Stimulated activated CD4-positive, alpha-beta T cell treated with anti-CD3 and anti-CD28 coated beads, Interleukin-1b, Interleukin-23, amount 100 ng/mL, for 1 hour (primary cell): Measurements from ENCODE around the gene MRPL20.
"Not testable (repeated sequence)": the region's sequence is repeated elsewhere in the genome, so short reads cannot be mapped to it uniquely, and the experiment has no call there.

Experiments
- DNase-seq, 2 donors: peaks; one replicate each; pipeline ENCODE4 v3.0.0-alpha.2; 2020; ENCODE audit warnings: low read depth in 2 of 2

Gene MRPL20

DNA sequence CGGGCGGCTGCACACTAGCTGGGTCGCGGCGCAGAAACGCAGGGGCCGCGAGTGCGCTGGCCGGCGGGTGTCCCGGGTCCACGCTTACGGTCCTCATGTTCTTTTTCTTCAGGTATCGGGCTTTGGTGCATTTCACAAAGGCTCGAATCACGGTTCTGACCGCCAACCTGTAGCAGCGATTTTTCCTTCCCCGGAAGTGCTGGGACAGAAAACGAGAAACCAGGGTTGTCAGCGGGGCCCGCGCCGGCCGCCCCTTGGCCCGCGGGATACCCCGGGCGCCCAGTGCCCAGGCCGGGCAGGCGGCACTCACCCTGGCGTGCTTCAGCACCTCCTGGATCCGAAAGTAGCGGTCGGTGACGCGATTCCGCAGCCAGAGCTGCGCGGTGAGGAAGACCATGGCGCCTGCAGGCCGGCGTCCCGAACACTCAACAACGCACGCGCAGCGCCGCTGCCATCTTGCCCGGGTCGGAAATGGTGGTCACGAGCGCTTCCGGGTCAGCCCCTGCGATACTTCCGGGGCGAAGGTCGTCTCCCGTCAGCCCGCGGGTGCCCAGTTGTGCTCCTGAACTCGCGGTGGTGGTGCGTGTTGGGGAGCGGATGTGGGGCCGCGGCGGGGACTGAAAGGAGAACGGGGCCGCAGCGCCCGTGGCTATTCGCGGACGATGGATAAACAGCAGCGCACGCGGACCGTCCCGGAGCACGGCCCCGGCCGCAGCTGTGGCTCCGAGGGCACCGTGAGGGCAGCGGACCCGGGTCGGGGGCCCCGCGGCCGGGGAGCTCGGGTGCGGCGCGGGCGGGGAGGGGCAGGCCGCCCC is at the start of gene MRPL20:
MRPL20 (minus strand) TSS at position 473 of the 815 bp plus-strand sequence; CDS start at position 397, 76 bp downstream.
- DNase-seq = peak; percentile 85 to 90

DNA sequence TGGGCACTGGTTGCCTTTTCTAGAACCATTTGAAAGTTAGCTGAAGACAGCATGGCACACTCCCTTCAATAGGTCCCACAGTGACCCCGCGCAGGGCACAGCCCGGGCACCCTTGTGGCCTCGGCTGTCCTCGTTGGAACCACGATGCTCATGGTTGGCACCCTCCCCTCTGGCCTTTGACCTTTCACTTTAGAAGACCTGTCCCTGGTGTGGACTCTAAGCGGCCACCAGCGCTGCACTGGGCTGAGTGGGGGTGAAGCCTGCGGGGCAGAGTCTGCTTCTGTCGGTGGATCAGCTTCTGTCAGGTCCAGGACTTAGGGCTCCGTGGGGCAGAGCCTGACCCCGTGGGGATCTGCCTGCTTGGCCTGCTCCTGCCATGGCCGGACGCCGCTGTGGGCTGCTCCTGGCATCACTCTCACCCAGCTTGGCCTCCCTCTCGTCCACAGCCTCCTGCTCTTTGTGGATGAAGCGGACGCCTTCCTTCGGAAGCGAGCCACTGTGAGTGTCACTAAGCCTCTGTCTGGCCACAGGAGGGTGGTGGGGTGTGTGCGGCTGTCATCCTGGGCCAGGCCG is 49.7 kb upstream of the MRPL20 start:
- not testable (repeated sequence) for DNase-seq

GRCh38 chr1:1455934-1456333 is 48.8 kb upstream of the MRPL20 start:
- DNase-seq = not testable (repeated sequence)

DNA sequence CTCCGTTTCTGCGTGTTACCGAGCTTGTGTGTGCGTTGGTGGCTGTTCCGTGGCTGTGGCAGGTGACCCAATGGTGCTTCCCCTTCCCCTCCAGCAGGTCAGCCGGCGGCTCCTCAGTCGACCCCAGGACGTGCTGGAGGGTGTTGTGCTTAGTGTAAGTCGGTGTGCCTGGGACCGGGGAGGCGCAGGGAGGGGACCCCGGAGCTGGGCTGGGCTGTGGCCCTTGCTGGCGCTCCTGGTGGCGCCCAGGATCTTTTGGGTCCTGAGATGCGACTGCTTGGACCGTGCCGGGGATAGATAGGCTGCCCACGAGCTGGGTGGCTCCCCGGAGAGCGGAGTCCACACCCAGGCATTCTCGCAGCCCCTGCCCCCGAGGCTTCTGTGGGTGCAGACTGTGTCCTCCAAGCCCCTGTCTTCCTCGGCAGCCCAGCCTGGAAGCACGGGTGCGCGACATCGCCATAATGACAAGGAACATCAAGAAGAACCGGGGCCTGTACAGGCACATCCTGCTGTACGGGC is 48.3 kb upstream of the MRPL20 start:
- DNase-seq = no peak

GRCh38 chr1:1454286-1455056 is 47.4 kb upstream of the MRPL20 start:
- DNase-seq = not testable (repeated sequence)

GRCh38 chr1:1452882-1453281 is 45.8 kb upstream of the MRPL20 start:
- no peak for DNase-seq

GRCh38 chr1:1452365-1452739 is 45.3 kb upstream of the MRPL20 start:
- DNase-seq = not testable (repeated sequence)

DNA sequence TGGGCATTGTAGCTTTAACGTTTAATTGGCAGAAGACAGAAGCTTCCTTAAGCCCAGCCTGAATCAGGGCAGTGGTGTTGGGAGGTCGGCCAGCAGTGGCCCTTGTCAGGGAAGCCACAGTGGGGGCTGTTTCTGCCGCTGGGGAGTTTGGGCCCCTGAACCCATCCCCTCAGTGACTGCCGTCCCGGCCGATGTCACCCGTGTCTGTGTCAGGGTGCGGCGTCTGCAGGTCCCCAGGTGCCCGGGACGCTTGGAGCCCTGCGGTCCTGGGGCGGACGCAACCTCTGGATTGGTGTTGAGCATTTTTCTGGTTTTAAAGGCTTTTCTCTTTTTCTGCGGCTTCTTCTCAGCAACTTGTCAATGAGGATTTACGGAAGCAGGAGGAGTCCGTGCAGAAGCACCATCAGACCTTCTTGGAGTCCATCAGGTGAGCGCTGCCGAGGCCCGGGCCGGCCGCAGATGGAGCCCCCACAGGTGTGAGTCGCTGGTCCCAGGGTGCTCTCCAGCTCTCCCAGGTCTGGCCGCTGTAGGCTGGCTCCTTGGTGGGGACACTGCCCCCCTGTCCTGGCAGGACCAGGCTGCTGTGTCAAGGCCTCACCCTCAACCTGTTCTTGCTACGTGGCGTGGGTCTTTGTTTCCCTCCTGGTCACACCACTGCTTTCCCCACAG is 44.7 kb upstream of the MRPL20 start:
- DNase-seq = no peak

- DNase-seq = not testable (repeated sequence)
Measured at GRCh38 chr1:1450616-1451015, 43.5 kb upstream of the MRPL20 start.

GRCh38 chr1:1449099-1449739 is 42.1 kb upstream of the MRPL20 start, which contains the start of gene ATAD3C:
Gene ATAD3C, plus strand, starts transcription at chr1:1449689. Its CDS starts 995 bp downstream, at chr1:1450684.
- DNase-seq = no peak

DNA sequence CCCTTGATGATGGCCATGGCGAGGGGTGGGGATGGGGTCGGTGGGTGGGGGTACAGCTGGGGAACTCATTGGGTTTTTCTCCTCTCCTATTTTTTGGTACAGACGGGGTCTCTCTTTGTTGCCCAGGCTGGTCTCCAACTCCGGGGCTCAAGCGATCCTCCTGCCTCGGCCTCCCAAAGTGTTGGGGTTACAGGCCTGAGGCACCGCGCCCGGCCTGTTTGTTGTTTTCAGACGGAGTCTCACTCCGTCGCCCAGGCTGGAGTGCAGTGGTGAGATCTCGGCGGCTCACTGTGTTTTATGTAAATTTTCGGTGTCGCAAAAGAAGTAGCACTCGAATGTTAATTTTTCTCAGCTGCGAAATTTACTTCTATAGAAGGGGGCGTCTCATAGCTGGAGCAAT is 39.5 kb upstream of the MRPL20 start:
- not testable (repeated sequence) for DNase-seq

- no peak for DNase-seq
Measured at GRCh38 chr1:1442069-1442770, 35.1 kb upstream of the MRPL20 start.

GRCh38 chr1:1441002-1441888 is 34.2 kb upstream of the MRPL20 start:
- peak in 1 of 2 donors; percentile 50 for DNase-seq

GRCh38 chr1:1440262-1441001 is 33.3 kb upstream of the MRPL20 start:
- DNase-seq = no peak

DNA sequence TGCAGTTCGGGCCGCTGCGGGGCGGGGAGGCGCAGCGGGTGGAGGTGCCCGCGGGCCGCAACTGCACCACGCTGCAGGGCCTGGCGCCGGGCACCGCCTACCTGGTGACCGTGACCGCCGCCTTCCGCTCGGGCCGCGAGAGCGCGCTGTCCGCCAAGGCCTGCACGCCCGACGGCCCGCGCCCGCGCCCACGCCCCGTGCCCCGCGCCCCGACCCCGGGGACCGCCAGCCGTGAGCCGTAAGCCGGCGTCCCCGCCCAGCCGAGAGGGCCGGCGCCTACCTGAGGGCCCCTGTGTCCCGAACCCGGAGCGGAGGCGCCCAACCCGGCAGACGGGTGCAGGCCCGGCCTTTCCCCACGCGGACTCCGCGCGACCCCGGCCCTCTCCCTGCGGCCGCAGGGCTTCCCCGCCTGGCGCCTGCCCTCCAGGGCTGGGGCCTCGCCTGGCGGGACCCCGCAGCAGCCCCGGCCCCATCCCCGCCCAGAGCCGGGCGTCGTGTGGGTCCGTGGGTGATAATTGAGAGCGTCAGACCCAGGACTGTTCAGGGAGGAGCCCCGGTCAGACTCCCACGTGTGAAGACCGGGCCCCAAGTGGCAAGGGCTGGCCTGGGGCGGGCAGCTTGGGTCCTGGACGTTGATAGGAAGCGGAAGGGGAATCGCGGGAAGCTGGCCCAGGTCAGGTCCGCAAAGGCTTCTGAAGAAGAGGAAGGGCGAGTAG is 32.6 kb upstream of the MRPL20 start:
- DNase-seq = no peak

- DNase-seq = no peak
Measured at GRCh38 chr1:1438531-1439381, 31.7 kb upstream of the MRPL20 start.

- DNase-seq = no peak
Measured at GRCh38 chr1:1437904-1438376, 30.8 kb upstream of the MRPL20 start.
